Stimulated activated naive B cell treated with anti-CD40 and anti-IgM and Interleukin-4, amounts not matched to agents 10 μg/mL and 1 μg/mL and 100 μg/mL, for 72 hours (primary cell): Measurements from ENCODE around the gene HTR7.

Experiments
- ATAC-seq, 2 donors: fragments of 150-1000 bp; cut with Tn5 transposase; replicated peaks; 2 replicates each; pipeline ENCODE4 v1.10.0; 2021; ENCODE audit warnings: moderate library complexity in 1 of 2
- DNase-seq: peaks from one replicate; pipeline ENCODE4 v3.0.0; 2021
- H3K27ac Mint-ChIP-seq: one replicate; pipeline ENCODE4 v1.8.0; 2022; ENCODE audit warnings: mild to moderate bottlenecking, mixed read lengths
- H3K27me3 Mint-ChIP-seq, 2 donors: one replicate each; pipeline ENCODE4 v1.8.0; 2022; ENCODE audit warnings: mixed read lengths in 2 of 2
- H3K36me3 Mint-ChIP-seq, 2 donors: one replicate each; pipeline ENCODE4 v1.8.0; 2022; ENCODE audit warnings: mixed read lengths in 2 of 2, mild to moderate bottlenecking in 1 of 2
- H3K4me1 Mint-ChIP-seq, 2 donors: one replicate each; pipeline ENCODE4 v1.8.0; 2022; ENCODE audit warnings: mixed read lengths in 2 of 2, mild to moderate bottlenecking in 1 of 2
- H3K4me3 Mint-ChIP-seq, 2 donors: one replicate each; pipeline ENCODE4 v1.8.0; 2022; ENCODE audit warnings: mild to moderate bottlenecking in 2 of 2, mixed read lengths in 2 of 2, moderate library complexity in 1 of 2
- H3K9me3 Mint-ChIP-seq, 2 donors: one replicate each; pipeline ENCODE4 v1.8.0; 2022; ENCODE audit warnings: mixed read lengths in 2 of 2, mild to moderate bottlenecking in 1 of 2

Gene HTR7

GRCh38 chr10:90777621-90778020 lies 80.2 kb downstream of the HTR7 start:
- no peaks in the 10 kb centered on the region for H3K36me3 Mint-ChIP-seq
- H3K4me1 Mint-ChIP-seq = peaks cover 0 to 7% of the 10 kb centered on the region in 2 donors
- H3K27ac Mint-ChIP-seq = no peak overlapping the region
- no peak overlapping the region for H3K4me3 Mint-ChIP-seq
- DNase-seq = no peak
- ATAC-seq = no peak
- no peaks in the 10 kb centered on the region for H3K9me3 Mint-ChIP-seq
- peaks cover 5 to 9% of the 10 kb centered on the region in 2 donors for H3K27me3 Mint-ChIP-seq

- peak; percentile 86 to 88 for ATAC-seq
Observed at GRCh38 chr10:90775351-90776028, 82.3 kb downstream of the HTR7 start.

GRCh38 chr10:90769946-90770841 lies 87.6 kb downstream of the HTR7 start:
- peaks cover 4 to 31% of the 10 kb centered on the region in 2 donors for H3K27me3 Mint-ChIP-seq
- DNase-seq = no peak
- peaks cover 0 to 3% of the 10 kb centered on the region in 2 donors for H3K4me1 Mint-ChIP-seq
- peaks cover 4 to 8% of the 10 kb centered on the region in 2 donors for H3K9me3 Mint-ChIP-seq
- ATAC-seq = no peak
- no peak overlapping the region for H3K4me3 Mint-ChIP-seq
- no peak overlapping the region for H3K27ac Mint-ChIP-seq
- H3K36me3 Mint-ChIP-seq = peaks cover 0 to 7% of the 10 kb centered on the region in 2 donors

More at GRCh38 chr10:90775351-90776028, 82.3 kb downstream of the HTR7 start:
- no peak overlapping the region for H3K4me3 Mint-ChIP-seq
- H3K9me3 Mint-ChIP-seq = peaks cover 0 to 1% of the 10 kb centered on the region in 2 donors
- no peak overlapping the region for H3K27ac Mint-ChIP-seq
- H3K36me3 Mint-ChIP-seq = peaks cover 0 to 4% of the 10 kb centered on the region in 2 donors
- peaks cover 0 to 7% of the 10 kb centered on the region in 2 donors for H3K4me1 Mint-ChIP-seq
- peaks cover 9 to 14% of the 10 kb centered on the region in 2 donors for H3K27me3 Mint-ChIP-seq
- DNase-seq = no peak

- H3K9me3 Mint-ChIP-seq = no peaks in the 10 kb centered on the region
- H3K4me3 Mint-ChIP-seq = no peak overlapping the region
- peaks cover 23 to 35% of the 10 kb centered on the region in 2 donors for H3K27me3 Mint-ChIP-seq
- ATAC-seq (peak; percentile 81 to 89), DNase-seq (peak; percentile 33)
- H3K27ac Mint-ChIP-seq = no peak overlapping the region
- peaks cover 5 to 7% of the 10 kb centered on the region in 2 donors for H3K4me1 Mint-ChIP-seq
- no peaks in the 10 kb centered on the region for H3K36me3 Mint-ChIP-seq
Observed at GRCh38 chr10:90751107-90751997, 106.5 kb downstream of the HTR7 start.

- no peaks in the 10 kb centered on the region for H3K9me3 Mint-ChIP-seq
- no peak overlapping the region for H3K4me3 Mint-ChIP-seq
Observed at GRCh38 chr10:90746829-90747228, 111.0 kb downstream of the HTR7 start.

GRCh38 chr10:90745565-90745964 lies 112.3 kb downstream of the HTR7 start:
- H3K27ac Mint-ChIP-seq = no peak overlapping the region
- H3K9me3 Mint-ChIP-seq = no peaks in the 10 kb centered on the region
- peaks cover 23 to 33% of the 10 kb centered on the region in 2 donors for H3K27me3 Mint-ChIP-seq
- peaks cover 5 to 7% of the 10 kb centered on the region in 2 donors for H3K4me1 Mint-ChIP-seq
- no peak overlapping the region for H3K4me3 Mint-ChIP-seq
- DNase-seq = no peak
- no peaks in the 10 kb centered on the region for H3K36me3 Mint-ChIP-seq
- no peak for ATAC-seq

More at GRCh38 chr10:90746829-90747228, 111.0 kb downstream of the HTR7 start:
- Mint-ChIP-seq H3K4me1 (peaks cover 5 to 7% of the 10 kb centered on the region in 2 donors), H3K27ac (no peak overlapping the region), H3K36me3 (no peaks in the 10 kb centered on the region), H3K27me3 (peaks cover 30 to 44% of the 10 kb centered on the region in 2 donors)
- ATAC-seq (no peak), DNase-seq (no peak)

GRCh38 chr10:90743291-90743690 lies 114.5 kb downstream of the HTR7 start:
- H3K9me3 Mint-ChIP-seq = no peaks in the 10 kb centered on the region
- no peaks in the 10 kb centered on the region for H3K4me1 Mint-ChIP-seq
- H3K4me3 Mint-ChIP-seq = no peak overlapping the region
- H3K27ac Mint-ChIP-seq = no peak overlapping the region
- H3K36me3 Mint-ChIP-seq = no peaks in the 10 kb centered on the region
- DNase-seq = no peak
- H3K27me3 Mint-ChIP-seq = peaks cover 18 to 21% of the 10 kb centered on the region in 2 donors
- no peak for ATAC-seq

- H3K4me3 Mint-ChIP-seq = no peak overlapping the region
- no peak overlapping the region for H3K27ac Mint-ChIP-seq
- peaks cover 9 to 21% of the 10 kb centered on the region in 2 donors for H3K27me3 Mint-ChIP-seq
- H3K36me3 Mint-ChIP-seq = no peaks in the 10 kb centered on the region
- H3K9me3 Mint-ChIP-seq = no peaks in the 10 kb centered on the region
- no peaks in the 10 kb centered on the region for H3K4me1 Mint-ChIP-seq
- no peak for DNase-seq
- ATAC-seq = no peak
Observed at GRCh38 chr10:90741926-90742565, 115.8 kb downstream of the HTR7 start.

- Mint-ChIP-seq H3K9me3 (no peaks in the 10 kb centered on the region), H3K4me1 (no peaks in the 10 kb centered on the region), H3K36me3 (no peaks in the 10 kb centered on the region), H3K4me3 (no peak overlapping the region), H3K27ac (no peak overlapping the region), H3K27me3 (peaks cover 14 to 18% of the 10 kb centered on the region in 2 donors)
- ATAC-seq = no peak
- DNase-seq = no peak
Observed at GRCh38 chr10:90740265-90740664, 117.6 kb downstream of the HTR7 start.

GRCh38 chr10:90738885-90739284 lies 119.0 kb downstream of the HTR7 start:
- DNase-seq (no peak), ATAC-seq (no peak)
- Mint-ChIP-seq H3K27ac (no peak overlapping the region), H3K9me3 (no peaks in the 10 kb centered on the region), H3K4me1 (no peaks in the 10 kb centered on the region), H3K36me3 (no peaks in the 10 kb centered on the region), H3K27me3 (peaks cover 14 to 18% of the 10 kb centered on the region in 2 donors), H3K4me3 (no peak overlapping the region)

GRCh38 chr10:90734415-90734814 lies 123.4 kb downstream of the HTR7 start:
- no peak for DNase-seq
- ATAC-seq = no peak
- Mint-ChIP-seq H3K4me1 (no peaks in the 10 kb centered on the region), H3K36me3 (no peaks in the 10 kb centered on the region), H3K9me3 (no peaks in the 10 kb centered on the region), H3K4me3 (no peak overlapping the region), H3K27me3 (peaks cover 4 to 11% of the 10 kb centered on the region in 2 donors), H3K27ac (no peak overlapping the region)

GRCh38 chr10:90732581-90732980 lies 125.3 kb downstream of the HTR7 start:
- no peak overlapping the region for H3K27ac Mint-ChIP-seq
- no peaks in the 10 kb centered on the region for H3K9me3 Mint-ChIP-seq
- DNase-seq (no peak), ATAC-seq (no peak)
- H3K36me3 Mint-ChIP-seq = no peaks in the 10 kb centered on the region
- H3K4me1 Mint-ChIP-seq = no peaks in the 10 kb centered on the region
- no peak overlapping the region for H3K4me3 Mint-ChIP-seq
- H3K27me3 Mint-ChIP-seq = peaks cover 6 to 14% of the 10 kb centered on the region in 2 donors

GRCh38 chr10:90723416-90724068 lies 134.3 kb downstream of the HTR7 start:
- H3K27ac Mint-ChIP-seq = no peak overlapping the region
- H3K9me3 Mint-ChIP-seq = peaks cover 0 to 4% of the 10 kb centered on the region in 2 donors
- DNase-seq = no peak
- no peak overlapping the region for H3K4me3 Mint-ChIP-seq
- H3K36me3 Mint-ChIP-seq = no peaks in the 10 kb centered on the region
- H3K27me3 Mint-ChIP-seq = peaks cover 10 to 11% of the 10 kb centered on the region in 2 donors
- ATAC-seq = no peak
- no peaks in the 10 kb centered on the region for H3K4me1 Mint-ChIP-seq
